IMR-90 (cell line): ENCODE results near the gene NFIA. TPM values are rescaled to one million over a fixed set of nuclear protein-coding genes. Genes with fewer than 3 reads are reported as not detected.

ENCODE experiments used
- ATAC-seq: fragments of 200-7000 bp; cut with Tn5 transposase; 2 replicates; pipeline ENCODE4 v1.9.1; 2020; ENCODE audit warnings: low read depth, mild to moderate bottlenecking, moderate library complexity
- BruUV-seq: library from RNA; stranded (reverse); fragments of 400-500 nt; replicated peaks from 2 replicates; lab custom pipeline; 2021; lab: Mats Ljungman, UMichigan
- CTCF ChIA-PET: fragments of 300-600 bp; formaldehyde crosslinking; extraction: SDS; loops from one replicate; lab custom pipeline; 2021; ENCODE audit warnings: antibody characterized with exemption; lab: Yijun Ruan, JAX
- POLR2A ChIA-PET: fragments of 300-600 bp; sonication (Branson Sonifier 250); formaldehyde crosslinking; loops from one replicate; lab custom pipeline; 2022; ENCODE audit warnings: antibody characterized with exemption; ENCODE audit not compliant: unreplicated experiment; lab: Charles Lee
- DNase-seq: peaks from one replicate; pipeline ENCODE4 v3.0.0; 2013
- H2AFZ ChIP-seq: replicated peaks from 2 replicates; pipeline ENCODE3; 2013; ENCODE audit warnings: low read length, mild to moderate bottlenecking; ENCODE audit not compliant: poor library complexity
- H2AK5ac ChIP-seq: 2 replicates; pipeline ENCODE4 v1.6.1; 2013; ENCODE audit warnings: low read depth, low read length, inconsistent platforms
- H2AK9ac ChIP-seq: replicated peaks from 2 replicates; pipeline ENCODE3; 2013; ENCODE audit warnings: mild to moderate bottlenecking, low read depth, low read length, moderate library complexity; ENCODE audit not compliant: poor library complexity
- H2BK120ac ChIP-seq: 2 replicates; pipeline ENCODE4 v1.6.1; 2013; ENCODE audit warnings: low read depth, low read length, inconsistent platforms
- H2BK15ac ChIP-seq: 3 replicates; pipeline ENCODE4 v1.6.1; 2013; ENCODE audit warnings: low read depth, low read length, inconsistent platforms
- H2BK20ac ChIP-seq: 2 replicates; pipeline ENCODE4 v1.6.1; 2013; ENCODE audit warnings: low read depth, mild to moderate bottlenecking, inconsistent platforms, low read length, moderate library complexity
- H2BK5ac ChIP-seq: 2 replicates; pipeline ENCODE4 v1.6.1; 2013; ENCODE audit warnings: mild to moderate bottlenecking, low read depth, low read length, inconsistent platforms; ENCODE audit not compliant: poor library complexity, severe bottlenecking
- H3K14ac ChIP-seq: replicated peaks from 2 replicates; pipeline ENCODE4 v1.6.1; 2013; ENCODE audit warnings: low read depth, low read length, inconsistent platforms
- H3K18ac ChIP-seq: 2 replicates; pipeline ENCODE4 v1.6.1; 2013; ENCODE audit warnings: low read depth, low read length, control low read depth
- H3K23ac ChIP-seq: 2 replicates; pipeline ENCODE4 v1.6.1; 2013; ENCODE audit warnings: low read depth, low read length, inconsistent platforms
- H3K27ac ChIP-seq: 2 replicates; pipeline ENCODE4 v1.5.1; 2013; ENCODE audit warnings: mild to moderate bottlenecking, control low read depth, low read length; ENCODE audit not compliant: insufficient read depth
- H3K27me3 ChIP-seq: 2 replicates; pipeline ENCODE4 v1.6.1; 2013; ENCODE audit warnings: low read length; ENCODE audit not compliant: control insufficient read depth, insufficient read depth
- H3K36me3 ChIP-seq: 2 replicates; pipeline ENCODE4 v1.6.1; 2013; ENCODE audit warnings: low read length, mixed read lengths; ENCODE audit not compliant: control insufficient read depth, insufficient read depth
- H3K4ac ChIP-seq: 2 replicates; pipeline ENCODE4 v1.6.1; 2013; ENCODE audit warnings: low read depth, low read length, inconsistent platforms
- H3K4me1 ChIP-seq: 2 replicates; pipeline ENCODE4 v1.6.1; 2013; ENCODE audit warnings: low read length, mixed read lengths; ENCODE audit not compliant: control insufficient read depth, insufficient read depth
- H3K4me2 ChIP-seq: 2 replicates; pipeline ENCODE4 v1.6.1; 2013; ENCODE audit warnings: low read depth, mild to moderate bottlenecking, control low read depth, low read length, moderate library complexity
- H3K4me3 ChIP-seq: 2 replicates; pipeline ENCODE4 v1.5.1; 2013; ENCODE audit warnings: low read depth, mild to moderate bottlenecking, control low read depth, low read length, moderate library complexity; ENCODE audit not compliant: insufficient read depth
- H3K56ac ChIP-seq: 2 replicates; pipeline ENCODE4 v1.6.1; 2013; ENCODE audit warnings: low read length, inconsistent platforms; ENCODE audit not compliant: insufficient read depth; ENCODE audit errors: extremely low read depth
- H3K79me1 ChIP-seq, 2 experiments: 2 replicates each; pipeline ENCODE4 v1.6.1; 2013; ENCODE audit warnings: low read length in 2 of 2, inconsistent platforms in 1 of 2, low read depth in 1 of 2
- H3K9ac ChIP-seq: 2 replicates; pipeline ENCODE4 v1.6.1; 2013; ENCODE audit warnings: low read depth, low read length, control low read depth
- H3K9me1 ChIP-seq: 2 replicates; pipeline ENCODE4 v1.6.1; 2013; ENCODE audit warnings: low read length, inconsistent platforms; ENCODE audit not compliant: insufficient read depth
- H3K9me3 ChIP-seq: 2 replicates; pipeline ENCODE4 v1.6.1; 2013; ENCODE audit warnings: low read length; ENCODE audit not compliant: control insufficient read depth, insufficient read depth
- H4K20me1 ChIP-seq: 2 replicates; pipeline ENCODE4 v1.6.1; 2013; ENCODE audit warnings: low read length, inconsistent platforms; ENCODE audit not compliant: insufficient read depth
- H4K5ac ChIP-seq: 2 replicates; pipeline ENCODE4 v1.6.1; 2013; ENCODE audit warnings: mild to moderate bottlenecking, low read depth, low read length, control low read depth
- H4K8ac ChIP-seq, 2 experiments: 2 replicates each; pipeline ENCODE4 v1.6.1; 2013; ENCODE audit warnings: low read depth in 2 of 2, low read length in 2 of 2, control low read depth in 1 of 2, inconsistent platforms in 1 of 2
- H4K91ac ChIP-seq: 2 replicates; pipeline ENCODE4 v1.6.1; 2013; ENCODE audit warnings: low read depth, low read length, inconsistent platforms; ENCODE audit not compliant: insufficient read depth
- BHLHE40 ChIP-seq: fragments of 150-350 bp; IDR thresholded peaks from 2 replicates; pipeline ENCODE4 v1.6.1; 2016; ENCODE audit warnings: mild to moderate bottlenecking, low read depth, low read length
- CEBPB ChIP-seq: IDR thresholded peaks from 2 replicates; pipeline ENCODE4 v1.6.1; 2012; ENCODE audit warnings: low read depth, low read length, improper control_type of control experiment
- CHD1 ChIP-seq: IDR thresholded peaks from 2 replicates; pipeline ENCODE4 v1.6.1; 2012; ENCODE audit warnings: low read depth, low read length, improper control_type of control experiment
- FOS ChIP-seq: fragments of 150-350 bp; IDR thresholded peaks from 2 replicates; pipeline ENCODE4 v1.6.1; 2016; ENCODE audit warnings: low read depth, low read length
- MAFK ChIP-seq: IDR thresholded peaks from 2 replicates; pipeline ENCODE4 v1.6.1; 2012; ENCODE audit warnings: low read depth, low read length, improper control_type of control experiment
- MAZ ChIP-seq: IDR thresholded peaks from 2 replicates; pipeline ENCODE4 v1.6.1; 2012; ENCODE audit warnings: low read depth, mild to moderate bottlenecking, low read length, improper control_type of control experiment, moderate library complexity, borderline replicate concordance
- MXI1 ChIP-seq: IDR thresholded peaks from 2 replicates; pipeline ENCODE4 v1.6.1; 2012; ENCODE audit warnings: low read depth, mild to moderate bottlenecking, low read length, moderate library complexity, borderline replicate concordance
- NFE2L2 ChIP-seq: fragments of 150-350 bp; IDR thresholded peaks from 2 replicates; pipeline ENCODE4 v1.6.1; 2016; ENCODE audit warnings: low read depth, mild to moderate bottlenecking, low read length
- POLR2A ChIP-seq: IDR thresholded peaks from 2 replicates; pipeline ENCODE4 v1.6.1; 2012; ENCODE audit warnings: mild to moderate bottlenecking, low read depth, low read length
- RAD21 ChIP-seq: IDR thresholded peaks from 2 replicates; pipeline ENCODE4 v1.6.1; 2012; ENCODE audit warnings: low read length, improper control_type of control experiment
- RCOR1 ChIP-seq: IDR thresholded peaks from 2 replicates; pipeline ENCODE4 v1.6.1; 2012; ENCODE audit warnings: mild to moderate bottlenecking, low read length, improper control_type of control experiment; ENCODE audit not compliant: insufficient replicate concordance
- RFX5 ChIP-seq: IDR thresholded peaks from 2 replicates; pipeline ENCODE4 v1.8.0; 2012; ENCODE audit warnings: low read depth, mild to moderate bottlenecking, low read length, moderate library complexity
- SMC3 ChIP-seq: fragments of 150-350 bp; IDR thresholded peaks from 2 replicates; pipeline ENCODE4 v1.6.1; 2016; ENCODE audit warnings: low read depth, mild to moderate bottlenecking, antibody characterized with exemption, low read length, moderate library complexity
- WGBS, 2 experiments: methylation state at CpG; one replicate each; pipeline versions ENCODE4 v1.1.5 to v1.1.7; 2013; ENCODE audit warnings: missing lambda C conversion rate in 2 of 2; ENCODE audit not compliant: insufficient read length in 1 of 2; ENCODE audit errors: extremely low coverage in 2 of 2; 5-methylcytosine and 5-hydroxymethylcytosine counted together
- dilution Hi-C: fragments of 300-500 bp; cut with HindIII; formaldehyde crosslinking; loops from one replicate; pipeline ENCODE4 v1.14.3; 2018; ENCODE audit warnings: low sequenced_read_pairs; ENCODE audit not compliant: unreplicated experiment
- in situ Hi-C: fragments of 300-500 bp; cut with MboI; formaldehyde crosslinking; loops from 3 replicates; pipeline ENCODE4 v1.14.3; 2019; ENCODE audit warnings: low sequenced_read_pairs, inconsistent platforms, mixed read lengths
- intact Hi-C: fragments of 100-400 bp; cut with micrococcal nuclease; formaldehyde crosslinking; loops from 2 replicates; pipeline ENCODE4 v1.10.0; 2022
- polyA plus RNA-seq, 3 experiments: library from polyadenylated mRNA; depleted of rRNA; stranded (reverse); fragments of >200 nt; gene quantifications; 2 replicates each; pipeline ENCODE4 v1.2.3, GENCODE V29; 2012; ENCODE audit warnings: low replicate concordance in 1 of 3
- total RNA-seq: library from RNA; depleted of rRNA; stranded (reverse); fragments of >200 nt; gene quantifications from 2 replicates; pipeline ENCODE4 v1.2.3, GENCODE V29; 2012
- TF ChIP-seq, protein P1 (sequence below): fragments of 150-350 bp; IDR thresholded peaks from 2 replicates; pipeline ENCODE4 v1.6.1; 2017; ENCODE audit warnings: mild to moderate bottlenecking, antibody characterized with exemption, low read length, low read depth
- TF ChIP-seq, protein P2 (sequence below): conservative IDR thresholded peaks from 2 replicates; pipeline ENCODE4 v1.5.1; 2012; ENCODE audit warnings: mild to moderate bottlenecking, low read depth, low read length, improper control_type of control experiment
- TF ChIP-seq, protein P3 (sequence below): fragments of 150-350 bp; IDR thresholded peaks from 2 replicates; pipeline ENCODE4 v1.6.1; 2016; ENCODE audit warnings: low read depth, mild to moderate bottlenecking, low read length, moderate library complexity, borderline replicate concordance

The NFIA gene
- total and polyA plus RNA-seq, 2 of the 4 experiments (the other 2 are of a cell fraction) = 1.6 to 2.2 TPM

DNA sequence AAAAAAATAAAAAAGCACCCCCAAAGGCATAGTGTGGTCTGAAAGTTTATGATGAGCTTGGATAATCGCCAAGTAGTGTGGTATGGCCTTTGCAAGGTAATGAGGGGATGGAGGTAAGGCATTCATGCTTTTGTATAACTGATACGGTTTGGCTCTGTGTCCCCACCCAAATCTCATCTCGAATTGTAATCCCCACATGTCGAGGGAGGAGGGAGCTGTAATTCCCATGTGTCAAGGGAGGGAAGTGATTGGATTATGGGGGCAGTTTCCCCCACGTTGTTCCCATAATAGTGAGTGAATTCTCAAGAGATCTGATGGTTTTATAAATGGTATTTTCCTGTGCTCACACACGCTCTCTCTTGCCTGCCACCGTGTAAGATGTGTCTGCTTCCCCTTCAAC lies 215.5 kb downstream of the NFIA start:
- H2BK120ac ChIP-seq = no peak overlapping the region
- no peak for DNase-seq
- no peak for ATAC-seq
- no peak overlapping the region for H2BK20ac ChIP-seq
- H2BK15ac ChIP-seq = no peak overlapping the region
- BruUV-seq = no TSS peak
- H4K5ac ChIP-seq = no peak overlapping the region
- H2AK5ac ChIP-seq = no peak overlapping the region
- in situ Hi-C loops = no loop called here
- H3K79me1 ChIP-seq = no peaks in the 10 kb centered on the region
- no peak overlapping the region for H4K8ac ChIP-seq
- H3K23ac ChIP-seq = no peak overlapping the region
- no peaks in the 10 kb centered on the region for H3K36me3 ChIP-seq
- H3K4me3 ChIP-seq = no peak overlapping the region
- no peaks in the 10 kb centered on the region for H3K9me3 ChIP-seq
- no peak overlapping the region for H3K4ac ChIP-seq
- TF ChIP-seq, protein P1, sequence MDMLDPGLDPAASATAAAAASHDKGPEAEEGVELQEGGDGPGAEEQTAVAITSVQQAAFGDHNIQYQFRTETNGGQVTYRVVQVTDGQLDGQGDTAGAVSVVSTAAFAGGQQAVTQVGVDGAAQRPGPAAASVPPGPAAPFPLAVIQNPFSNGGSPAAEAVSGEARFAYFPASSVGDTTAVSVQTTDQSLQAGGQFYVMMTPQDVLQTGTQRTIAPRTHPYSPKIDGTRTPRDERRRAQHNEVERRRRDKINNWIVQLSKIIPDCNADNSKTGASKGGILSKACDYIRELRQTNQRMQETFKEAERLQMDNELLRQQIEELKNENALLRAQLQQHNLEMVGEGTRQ = no peak
- TF ChIP-seq RFX5 (no peak), MXI1 (no peak), POLR2A (no peak), CHD1 (no peak), MAFK (no peak), RCOR1 (no peak), NFE2L2 (no peak), CEBPB (no peak), SMC3 (no peak), BHLHE40 (no peak), RAD21 (no peak), FOS (no peak), MAZ (no peak)
- TF ChIP-seq, protein P2, sequence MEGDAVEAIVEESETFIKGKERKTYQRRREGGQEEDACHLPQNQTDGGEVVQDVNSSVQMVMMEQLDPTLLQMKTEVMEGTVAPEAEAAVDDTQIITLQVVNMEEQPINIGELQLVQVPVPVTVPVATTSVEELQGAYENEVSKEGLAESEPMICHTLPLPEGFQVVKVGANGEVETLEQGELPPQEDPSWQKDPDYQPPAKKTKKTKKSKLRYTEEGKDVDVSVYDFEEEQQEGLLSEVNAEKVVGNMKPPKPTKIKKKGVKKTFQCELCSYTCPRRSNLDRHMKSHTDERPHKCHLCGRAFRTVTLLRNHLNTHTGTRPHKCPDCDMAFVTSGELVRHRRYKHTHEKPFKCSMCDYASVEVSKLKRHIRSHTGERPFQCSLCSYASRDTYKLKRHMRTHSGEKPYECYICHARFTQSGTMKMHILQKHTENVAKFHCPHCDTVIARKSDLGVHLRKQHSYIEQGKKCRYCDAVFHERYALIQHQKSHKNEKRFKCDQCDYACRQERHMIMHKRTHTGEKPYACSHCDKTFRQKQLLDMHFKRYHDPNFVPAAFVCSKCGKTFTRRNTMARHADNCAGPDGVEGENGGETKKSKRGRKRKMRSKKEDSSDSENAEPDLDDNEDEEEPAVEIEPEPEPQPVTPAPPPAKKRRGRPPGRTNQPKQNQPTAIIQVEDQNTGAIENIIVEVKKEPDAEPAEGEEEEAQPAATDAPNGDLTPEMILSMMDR = no peak
- TF ChIP-seq, protein P3, sequence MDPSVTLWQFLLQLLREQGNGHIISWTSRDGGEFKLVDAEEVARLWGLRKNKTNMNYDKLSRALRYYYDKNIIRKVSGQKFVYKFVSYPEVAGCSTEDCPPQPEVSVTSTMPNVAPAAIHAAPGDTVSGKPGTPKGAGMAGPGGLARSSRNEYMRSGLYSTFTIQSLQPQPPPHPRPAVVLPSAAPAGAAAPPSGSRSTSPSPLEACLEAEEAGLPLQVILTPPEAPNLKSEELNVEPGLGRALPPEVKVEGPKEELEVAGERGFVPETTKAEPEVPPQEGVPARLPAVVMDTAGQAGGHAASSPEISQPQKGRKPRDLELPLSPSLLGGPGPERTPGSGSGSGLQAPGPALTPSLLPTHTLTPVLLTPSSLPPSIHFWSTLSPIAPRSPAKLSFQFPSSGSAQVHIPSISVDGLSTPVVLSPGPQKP = no peak
- ChIA-PET POLR2A (no interaction called here), CTCF (no interaction called here)
- H3K56ac ChIP-seq = no peak overlapping the region
- no peaks in the 10 kb centered on the region for H3K27me3 ChIP-seq
- H3K9me1 ChIP-seq = no peaks in the 10 kb centered on the region
- no peak overlapping the region for H2AK9ac ChIP-seq
- no peak overlapping the region for H3K18ac ChIP-seq
- no peak overlapping the region for H3K9ac ChIP-seq
- no peak overlapping the region for H4K91ac ChIP-seq
- H3K14ac ChIP-seq = no peak overlapping the region
- intact Hi-C loops = no loop called here
- dilution Hi-C loops = no loop called here
- no peak overlapping the region for H2BK5ac ChIP-seq
- H3K27ac ChIP-seq = no peak overlapping the region
- H2AFZ ChIP-seq = no peak overlapping the region
- no peak overlapping the region for H3K4me2 ChIP-seq
- H3K4me1 ChIP-seq = no peaks in the 10 kb centered on the region
- no CpG with 5 or more reads among the region's 7 CpGs for WGBS, 2 experiments
- H4K20me1 ChIP-seq = no peaks in the 10 kb centered on the region
